Measurements from ENCODE around the gene ACADS. TPM values are rescaled to one million over a fixed set of nuclear protein-coding genes. Genes with fewer than 3 reads are reported as not detected.

Gene ACADS
- total RNA-seq, 1 donor from 2014 or later = 14.2 TPM

DNA sequence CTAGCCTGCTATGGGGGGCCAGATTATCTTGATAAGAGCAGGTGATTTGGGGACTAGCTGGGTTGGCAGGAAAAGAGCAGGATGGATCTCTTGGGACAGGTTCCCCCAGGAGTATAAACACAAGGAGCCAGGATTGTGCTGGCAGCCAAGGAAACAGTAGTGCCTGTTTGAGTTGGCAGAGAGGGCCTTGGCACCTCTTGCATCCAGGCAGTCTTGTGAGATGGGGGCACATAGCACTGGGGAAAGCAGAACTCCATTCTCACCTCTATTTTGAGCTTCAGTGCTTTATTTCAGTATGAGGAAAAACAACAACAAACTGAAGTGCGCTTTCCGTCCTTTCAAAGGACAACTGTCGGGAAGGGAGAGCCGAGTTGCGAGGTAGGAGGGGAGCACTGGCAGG lies 24.7 kb upstream of the ACADS start:
- no peak for DNase-seq (ENCODE audit: low spot score)

GRCh38 chr12:120702637-120703036 lies 23.0 kb upstream of the ACADS start:
- DNase-seq (ENCODE audit: low spot score) = no peak

- DNase-seq (ENCODE audit: low spot score) = no peak
Observed at GRCh38 chr12:120703311-120703942, 22.2 kb upstream of the ACADS start.

- no peak for DNase-seq (ENCODE audit: low spot score)
Observed at GRCh38 chr12:120705618-120706017, 20.0 kb upstream of the ACADS start.

GRCh38 chr12:120706029-120706428 lies 19.6 kb upstream of the ACADS start:
- no peak for DNase-seq (ENCODE audit: low spot score)

GRCh38 chr12:120708651-120709050 lies 17.0 kb upstream of the ACADS start:
- no peak for DNase-seq (ENCODE audit: low spot score)

GRCh38 chr12:120710031-120710804 lies 15.4 kb upstream of the ACADS start, which contains the start of gene UNC119B:
UNC119B (plus strand) TSS chr12:120710458; CDS start chr12:120710475, 17 bp downstream.
- peak; percentile 66 for DNase-seq (ENCODE audit: low spot score)

DNA sequence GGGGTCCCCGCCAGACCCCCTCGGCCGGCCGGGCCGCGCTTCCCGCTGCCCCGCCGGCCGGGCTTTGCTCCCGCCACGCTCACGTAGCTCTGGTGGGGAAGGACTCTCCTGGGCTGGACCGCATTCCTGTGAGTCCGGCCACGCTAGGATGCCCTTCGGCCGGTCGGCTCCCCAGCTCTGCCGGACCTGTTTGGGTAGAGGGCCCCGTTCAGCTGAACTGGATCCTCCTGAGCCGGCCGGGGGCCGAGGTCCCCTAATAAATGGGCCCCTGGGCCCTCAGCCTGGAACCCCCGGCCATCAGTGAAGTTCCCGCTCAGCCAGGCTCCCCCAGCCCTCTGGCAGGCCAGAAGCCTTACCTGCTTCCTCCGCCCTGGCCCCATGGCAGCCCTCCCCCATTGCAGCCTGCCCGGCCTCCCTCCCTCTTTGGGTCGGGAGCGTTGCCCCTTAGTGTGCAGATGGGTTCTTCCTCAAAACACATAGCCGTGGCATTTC lies 14.8 kb upstream of the ACADS start:
- DNase-seq (ENCODE audit: low spot score) = no peak

DNA sequence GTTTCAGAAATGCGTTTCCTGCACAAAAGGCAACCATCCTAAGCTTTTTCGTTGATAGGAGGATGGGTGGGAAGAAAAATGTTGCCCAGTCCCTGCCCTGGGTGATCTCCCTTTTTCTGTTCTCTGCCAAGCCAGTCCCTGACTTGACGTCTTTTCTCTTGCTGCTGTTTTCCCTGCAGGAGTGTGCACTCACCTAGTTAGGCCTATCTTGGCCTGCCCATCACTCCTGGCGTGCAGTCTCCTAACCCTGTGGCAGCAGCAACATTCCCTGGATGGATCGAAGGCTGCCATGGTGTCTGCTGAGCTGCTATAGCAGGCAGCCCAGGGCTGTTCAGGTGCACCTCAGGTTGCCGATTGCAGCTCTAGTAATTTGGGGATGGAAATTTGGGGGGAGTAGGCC lies 14.2 kb upstream of the ACADS start:
- no peak for DNase-seq (ENCODE audit: low spot score)

DNA sequence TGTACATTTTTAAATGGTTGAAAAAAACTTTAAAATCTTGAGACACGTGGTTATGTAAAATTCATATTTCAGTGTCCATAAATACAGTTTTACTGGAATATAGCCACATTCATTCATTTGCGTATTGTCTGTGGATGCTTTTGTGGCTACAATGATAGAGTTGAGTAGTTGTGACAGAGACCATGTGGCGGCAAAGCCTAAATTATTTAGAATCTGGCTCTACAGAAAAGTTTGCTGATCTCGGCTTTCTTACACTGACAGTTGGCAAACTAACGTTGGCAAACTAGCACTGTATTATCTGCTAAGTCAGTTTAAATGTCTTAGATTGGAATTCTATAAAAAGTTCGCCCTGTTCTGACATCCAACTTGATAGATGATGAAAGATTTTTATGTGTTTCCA lies 13.0 kb upstream of the ACADS start:
- no peak for DNase-seq (ENCODE audit: low spot score)

DNA sequence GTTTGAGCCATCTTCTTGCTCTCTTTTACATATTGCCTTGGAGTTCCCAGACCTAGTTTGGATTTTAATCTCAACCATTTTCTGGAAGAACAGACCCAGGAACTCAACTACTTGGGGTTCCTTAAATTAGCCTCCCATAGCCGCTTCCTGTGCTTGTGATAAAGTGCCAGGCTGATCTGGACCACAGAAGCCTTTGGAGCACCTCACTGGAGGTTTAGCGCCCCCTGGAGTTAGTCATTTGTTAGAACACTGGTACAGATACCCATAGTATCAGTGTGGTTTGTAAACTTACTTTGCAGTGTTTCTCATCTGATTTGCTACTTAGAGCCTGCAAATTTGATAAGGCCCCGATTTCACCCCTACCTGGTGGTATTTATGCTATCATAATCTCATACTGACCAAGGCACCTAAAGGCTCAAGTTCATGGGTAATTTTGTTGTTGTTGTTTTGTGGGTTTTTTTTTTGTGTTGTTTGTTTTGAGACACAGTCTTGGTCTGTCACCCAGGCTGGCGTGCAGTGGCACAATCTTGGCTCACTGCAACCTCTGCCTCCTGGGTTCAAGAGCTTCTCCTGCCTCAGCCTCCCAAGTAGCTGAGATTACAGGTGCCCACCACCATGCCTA lies 11.7 kb upstream of the ACADS start:
- peak; percentile 83 for DNase-seq (ENCODE audit: low spot score)

DNA sequence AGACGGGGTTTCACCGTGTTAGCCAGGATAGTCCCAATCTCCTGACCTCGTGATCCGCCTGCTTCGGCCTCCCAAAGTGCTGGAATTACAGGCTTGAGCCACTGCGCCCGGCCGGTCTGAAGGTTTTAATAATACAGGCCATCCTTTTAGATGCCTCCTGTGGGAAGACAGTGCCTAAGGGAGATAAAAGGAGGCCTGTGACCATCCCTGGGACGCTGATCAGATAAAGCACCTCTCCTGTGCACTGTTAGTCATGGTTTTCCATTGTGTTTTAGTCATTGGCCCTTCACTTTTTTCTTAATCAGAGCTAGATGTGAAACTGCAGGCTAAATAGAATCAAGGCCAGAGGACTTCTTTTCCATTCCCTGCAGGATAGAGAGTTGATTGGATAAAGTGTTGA lies 7.6 kb upstream of the ACADS start:
- no peak for DNase-seq (ENCODE audit: low spot score)

DNA sequence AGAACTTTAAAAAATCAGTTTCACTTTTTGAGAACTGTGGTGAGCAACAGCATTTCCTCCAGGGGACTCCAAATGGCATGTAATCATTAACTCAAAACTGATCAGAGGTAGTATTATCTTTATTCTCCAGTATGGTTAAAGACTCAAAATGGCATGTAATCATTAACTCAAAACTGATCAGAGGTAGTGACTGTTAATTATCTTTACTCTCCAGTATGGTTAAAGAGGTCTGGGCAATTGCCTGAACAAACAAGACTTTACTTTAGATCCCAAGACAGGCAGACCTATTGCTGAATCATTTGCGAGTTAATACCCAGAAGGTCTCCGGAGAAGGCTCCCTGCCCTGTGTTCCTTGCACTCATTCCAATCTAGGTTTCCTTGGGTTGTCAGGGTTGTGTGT lies 6.6 kb upstream of the ACADS start:
- no peak for DNase-seq (ENCODE audit: low spot score)

- DNase-seq (ENCODE audit: low spot score) = no peak
Observed at GRCh38 chr12:120719496-120720233, 6.0 kb upstream of the ACADS start.

GRCh38 chr12:120720234-120720986 lies 5.2 kb upstream of the ACADS start:
- no peak for DNase-seq (ENCODE audit: low spot score)

DNA sequence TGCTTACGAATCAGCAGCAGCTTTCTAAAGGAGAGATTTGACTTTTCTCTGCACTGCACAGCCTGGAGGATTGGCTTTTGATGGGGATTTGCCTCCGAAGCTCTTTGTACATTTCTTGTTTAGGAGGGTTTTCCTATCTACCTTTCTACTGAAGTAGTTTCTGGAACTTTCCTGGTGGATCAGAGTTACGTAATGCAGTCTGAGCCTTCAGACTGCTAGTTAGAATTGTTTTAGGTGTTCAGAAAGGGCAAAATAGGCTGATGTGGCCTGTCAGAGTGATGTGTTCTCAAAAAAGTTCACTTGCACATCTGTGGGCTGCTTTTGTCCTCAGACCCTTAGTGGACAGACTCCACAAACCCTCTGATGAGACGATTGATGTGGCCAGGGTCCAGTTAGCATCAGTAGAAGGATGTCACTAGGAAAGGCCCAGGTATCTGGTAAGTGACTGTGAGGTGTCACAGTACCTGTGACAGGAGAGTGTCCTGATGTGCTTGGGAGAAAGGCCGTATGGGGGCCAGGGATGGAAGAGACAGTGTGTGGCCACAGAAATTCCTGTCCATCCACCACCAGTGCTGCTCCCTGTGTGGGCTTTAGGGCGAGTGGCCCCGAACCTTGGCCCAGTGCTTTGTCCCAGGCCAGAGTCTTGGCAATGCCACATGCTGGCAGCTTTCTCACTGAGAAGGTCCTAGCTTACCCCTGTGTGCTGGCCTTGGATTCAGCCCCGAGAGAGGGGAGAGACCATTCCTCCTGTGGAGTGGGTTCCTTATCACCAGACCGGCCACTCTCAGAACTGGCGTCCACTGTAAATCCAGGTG lies 4.4 kb upstream of the ACADS start:
- DNase-seq (ENCODE audit: low spot score) = no peak

GRCh38 chr12:120721866-120722265 lies 3.8 kb upstream of the ACADS start:
- DNase-seq (ENCODE audit: low spot score) = no peak

DNA sequence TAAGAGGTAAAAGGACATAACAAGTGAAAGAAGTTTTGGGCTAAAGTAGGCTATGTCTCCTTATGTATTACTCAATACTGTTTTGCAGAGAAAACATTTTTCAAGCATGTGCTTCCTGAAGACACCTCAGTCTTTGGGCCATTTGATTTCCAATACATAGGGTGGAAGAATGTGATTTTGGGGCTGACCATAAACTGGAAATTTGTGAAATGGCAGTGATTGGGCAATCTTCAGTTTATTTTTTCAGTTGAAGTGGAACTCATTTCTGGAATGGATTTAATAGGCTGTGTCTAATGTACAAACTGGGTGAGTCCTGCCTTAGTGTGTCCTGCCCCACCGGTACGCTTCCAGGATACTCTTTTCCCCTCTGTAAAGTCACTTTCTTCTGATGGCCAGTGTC lies 2.8 kb upstream of the ACADS start:
- no peak for DNase-seq (ENCODE audit: low spot score)

- no peak for DNase-seq (ENCODE audit: low spot score)
Observed at GRCh38 chr12:120724720-120725119, 906 bp upstream of the ACADS start.

DNA sequence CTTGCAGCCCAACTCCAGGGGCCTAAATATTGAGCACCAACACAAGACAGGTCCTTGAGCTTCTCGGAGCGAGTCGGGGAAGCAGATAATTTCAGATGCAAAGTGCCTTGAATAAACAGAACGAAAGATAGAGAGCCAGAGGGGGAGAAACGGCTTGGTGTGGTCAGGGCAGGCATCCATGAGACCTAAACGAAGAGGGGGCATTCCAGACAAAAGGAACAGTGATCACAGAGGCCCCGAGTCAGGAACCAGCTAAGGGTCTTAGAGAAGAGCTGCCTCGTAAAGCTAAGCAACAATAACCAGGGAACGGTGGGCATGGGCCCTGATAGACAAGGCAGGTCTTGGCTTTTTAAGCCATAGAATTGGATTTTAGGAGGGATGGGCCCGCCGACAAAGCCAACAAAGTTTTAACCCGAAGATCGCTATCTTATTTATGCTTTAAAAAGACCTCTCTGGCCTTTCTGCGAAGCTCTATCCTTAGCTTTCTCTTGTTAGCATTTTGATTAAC lies 421 bp upstream of the ACADS start:
- DNase-seq (ENCODE audit: low spot score) = no peak

- DNase-seq (ENCODE audit: low spot score) = no peak
Observed at GRCh38 chr12:120726510-120726793, 826 bp downstream of the ACADS start.

All from ureter (tissue), 1 donor.